Smooth muscle cell (in vitro differentiated cells): ENCODE results near the gene MEF2A. TPM values are rescaled to one million over a fixed set of nuclear protein-coding genes. Genes with fewer than 3 reads are reported as not detected.
A peak's percentile ranks its signal among the peaks of the same experiment; 100 is the strongest.

Experiments
- DNase-seq: peaks from one replicate; lab custom pipeline; 2025; ENCODE audit not compliant: unreplicated experiment; lab: John Stamatoyannopoulos, UW
- H2AFZ ChIP-seq: fragments of 200-600 bp; sonication (generic); 2 replicates; pipeline ENCODE4 v1.6.0; 2016; ENCODE audit warnings: antibody characterized with exemption, low read depth, mild to moderate bottlenecking
- H3F3A ChIP-seq: fragments of 200-600 bp; sonication (generic); 2 replicates; pipeline ENCODE4 v1.6.0; 2017; ENCODE audit warnings: antibody characterized with exemption, low read depth
- H3K27ac ChIP-seq: fragments of 200-600 bp; sonication (generic); 2 replicates; pipeline ENCODE4 v1.5.1; 2016; ENCODE audit warnings: low read depth, mild to moderate bottlenecking
- H3K27me3 ChIP-seq: fragments of 200-600 bp; sonication (generic); 2 replicates; pipeline ENCODE4 v1.6.1; 2016; ENCODE audit warnings: low read depth, mild to moderate bottlenecking
- H3K36me3 ChIP-seq: fragments of 200-600 bp; sonication (generic); 2 replicates; pipeline ENCODE4 v1.5.1; 2016; ENCODE audit warnings: low read depth
- H3K4me1 ChIP-seq: fragments of 200-600 bp; sonication (generic); 2 replicates; pipeline ENCODE4 v1.5.1; 2016; ENCODE audit warnings: low read depth
- H3K4me2 ChIP-seq: fragments of 200-600 bp; sonication (generic); 2 replicates; pipeline ENCODE4 v1.6.0; 2016; ENCODE audit warnings: mild to moderate bottlenecking
- H3K4me3 ChIP-seq: fragments of 200-600 bp; sonication (generic); 2 replicates; pipeline ENCODE4 v1.5.1; 2016; ENCODE audit warnings: mild to moderate bottlenecking
- H3K79me2 ChIP-seq: fragments of 200-600 bp; sonication (generic); 2 replicates; pipeline ENCODE4 v1.6.0; 2016; ENCODE audit warnings: low read depth, mild to moderate bottlenecking
- H3K9ac ChIP-seq: fragments of 200-600 bp; sonication (generic); 2 replicates; pipeline ENCODE4 v1.6.0; 2016; ENCODE audit warnings: low read depth
- H3K9me3 ChIP-seq: fragments of 200-600 bp; sonication (generic); replicated peaks from 2 replicates; pipeline ENCODE4 v1.5.1; 2016; ENCODE audit warnings: low read depth
- H4K20me1 ChIP-seq: fragments of 200-600 bp; sonication (generic); 2 replicates; pipeline ENCODE4 v1.6.0; 2016; ENCODE audit warnings: low read depth
- CTCF ChIP-seq: fragments of 200-600 bp; sonication (generic); IDR thresholded peaks from 2 replicates; pipeline ENCODE4 v1.5.1; 2017; ENCODE audit warnings: borderline replicate concordance, mild to moderate bottlenecking, antibody characterized with exemption; ENCODE audit not compliant: insufficient read depth, poor library complexity, severe bottlenecking
- WGBS: methylation state at CpG from one replicate; pipeline ENCODE4 v1.1.7; 2016; ENCODE audit warnings: low lambda C conversion rate; 5-methylcytosine and 5-hydroxymethylcytosine counted together
- polyA plus RNA-seq: library from polyadenylated mRNA; unstranded; fragments of >200 nt; fragmentation: Nextera tagmentation; extraction: Ambion mirVana; gene quantifications from 2 replicates; pipeline ENCODE4 v1.2.1, GENCODE V29; 2016
- total RNA-seq: library from RNA; depleted of rRNA; stranded (reverse); fragments of >200 nt; gene quantifications from 2 replicates; pipeline ENCODE4 v1.2.3, GENCODE V29; 2014

The MEF2A gene
- total and polyA plus RNA-seq, 2 experiments from 2014 or later: 12.3 to 75.8 TPM

GRCh38 chr15:99707473-99708270 lies 141.9 kb downstream of the MEF2A start:
- H3K4me2 ChIP-seq: peak overlapping the region; percentile 54
- no peak for TF ChIP-seq CTCF
- WGBS: 85% methylated on average over 11 of the region's 11 CpGs

GRCh38 chr15:99708563-99708962 lies 142.8 kb downstream of the MEF2A start:
- H2AFZ ChIP-seq: no peak overlapping the region
- peaks cover 6% of the 10 kb centered on the region for H3K36me3 ChIP-seq
- H3K4me3 ChIP-seq: no peak overlapping the region
- WGBS: 34% methylated on average over 7 of the region's 7 CpGs
- peak overlapping the region; percentile 55 for H3K27ac ChIP-seq
- peaks cover 17% of the 10 kb centered on the region for H4K20me1 ChIP-seq
- no peaks in the 10 kb centered on the region for H3K4me1 ChIP-seq
- peak overlapping the region; percentile 3 for H3K9ac ChIP-seq
- DNase-seq: peak; percentile 14
- TF ChIP-seq CTCF: no peak
- no peaks in the 10 kb centered on the region for H3K27me3 ChIP-seq
- peak overlapping the region; percentile 54 for H3K4me2 ChIP-seq
- H3K9me3 ChIP-seq: no peaks in the 10 kb centered on the region
- H3K79me2 ChIP-seq: no peaks in the 10 kb centered on the region
- peaks cover 5% of the 10 kb centered on the region for H3F3A ChIP-seq

More at GRCh38 chr15:99707473-99708270, 141.9 kb downstream of the MEF2A start:
- H3K27ac ChIP-seq: peak overlapping the region; percentile 55
- H2AFZ ChIP-seq: no peak overlapping the region
- H3F3A ChIP-seq: peaks cover 13% of the 10 kb centered on the region
- no peak overlapping the region for H3K4me3 ChIP-seq
- H3K36me3 ChIP-seq: no peaks in the 10 kb centered on the region
- H3K9ac ChIP-seq: peak overlapping the region; percentile 3
- no peaks in the 10 kb centered on the region for H3K9me3 ChIP-seq
- H3K79me2 ChIP-seq: no peaks in the 10 kb centered on the region
- H4K20me1 ChIP-seq: peaks cover 17% of the 10 kb centered on the region
- H3K4me1 ChIP-seq: peaks cover 5% of the 10 kb centered on the region
- no peak for DNase-seq
- no peaks in the 10 kb centered on the region for H3K27me3 ChIP-seq

GRCh38 chr15:99709243-99709986 lies 143.6 kb downstream of the MEF2A start:
- no peak for TF ChIP-seq CTCF
- H3K27ac ChIP-seq: peak overlapping the region; percentile 55
- no peaks in the 10 kb centered on the region for H3K27me3 ChIP-seq
- H3F3A ChIP-seq: peaks cover 5% of the 10 kb centered on the region
- H4K20me1 ChIP-seq: peaks cover 17% of the 10 kb centered on the region
- no peak overlapping the region for H2AFZ ChIP-seq
- no peaks in the 10 kb centered on the region for H3K9me3 ChIP-seq
- DNase-seq: no peak
- H3K4me2 ChIP-seq: no peak overlapping the region
- H3K36me3 ChIP-seq: peaks cover 8% of the 10 kb centered on the region
- no peak overlapping the region for H3K4me3 ChIP-seq
- 88% methylated on average over 16 of the region's 16 CpGs for WGBS
- H3K4me1 ChIP-seq: no peaks in the 10 kb centered on the region
- no peaks in the 10 kb centered on the region for H3K79me2 ChIP-seq
- H3K9ac ChIP-seq: no peak overlapping the region
